Measurements from ENCODE around the gene FAM78B.

FAM78B gene

DNA sequence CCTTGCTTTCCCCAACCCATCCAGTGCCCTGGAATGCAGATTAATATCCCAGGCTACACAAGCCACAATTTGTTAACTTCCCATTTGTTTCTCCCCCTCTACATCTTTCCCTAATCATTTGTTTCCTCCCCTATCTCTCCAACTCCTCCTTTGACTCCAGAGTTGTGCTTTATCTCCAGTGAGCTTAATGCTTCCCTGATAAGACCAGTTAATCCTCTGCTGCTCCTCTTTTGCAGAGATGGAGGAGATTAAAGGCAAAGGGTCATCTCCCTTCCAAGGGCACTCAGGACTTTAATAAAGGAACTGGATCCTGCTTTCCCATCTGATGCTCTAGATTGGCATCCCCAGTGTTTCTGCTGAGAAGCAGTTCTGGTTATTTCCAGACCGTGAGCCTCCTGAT, 7.1 kb downstream of the FAM78B start:
- DNase-seq = no peak

DNA sequence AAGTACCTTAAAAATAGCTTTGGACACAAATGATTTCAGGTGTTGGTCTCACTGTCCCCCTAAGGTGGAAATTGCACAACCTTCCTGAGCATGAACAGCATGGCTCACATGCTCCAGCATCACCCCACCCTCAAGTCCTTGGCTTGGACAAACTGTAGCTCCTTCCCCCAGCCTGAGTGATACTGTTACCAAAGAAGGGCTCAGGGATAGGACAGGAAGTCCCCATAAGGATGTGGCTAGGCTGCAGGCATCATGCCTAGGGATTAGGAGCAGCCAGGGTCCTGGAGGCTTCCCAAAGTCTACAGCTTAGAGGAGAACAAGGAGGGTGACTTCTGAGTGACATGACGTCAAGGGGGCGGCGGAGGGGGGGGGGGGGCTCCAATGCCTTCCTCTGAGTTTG, 10.1 kb downstream of the FAM78B start:
- DNase-seq = no peak

- no peak for DNase-seq
Observed at GRCh38 chr1:166155108-166155507, 11.7 kb downstream of the FAM78B start.

- peak; percentile 83 for DNase-seq
Observed at GRCh38 chr1:166153525-166154314, 13.1 kb downstream of the FAM78B start.

DNA sequence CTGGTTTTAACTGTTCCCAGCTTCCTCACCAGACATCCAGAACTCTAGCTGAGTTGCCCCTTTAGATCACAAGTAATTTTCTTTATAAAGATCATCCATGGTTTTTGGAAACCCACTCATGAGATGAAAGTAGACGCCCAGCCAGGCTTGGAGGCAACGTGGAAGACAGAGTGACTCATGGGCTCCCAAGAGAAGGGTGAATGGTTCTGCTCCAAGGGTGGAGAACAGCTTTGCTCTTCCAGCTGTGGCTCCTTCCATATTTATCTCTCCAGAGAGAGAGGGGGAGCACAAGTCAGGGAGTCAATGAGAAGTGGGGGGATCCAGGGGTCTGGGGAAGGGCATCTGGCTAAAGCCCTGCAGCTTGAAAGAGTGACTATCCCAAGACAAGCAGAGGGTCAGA, 13.8 kb downstream of the FAM78B start:
- DNase-seq = no peak

DNA sequence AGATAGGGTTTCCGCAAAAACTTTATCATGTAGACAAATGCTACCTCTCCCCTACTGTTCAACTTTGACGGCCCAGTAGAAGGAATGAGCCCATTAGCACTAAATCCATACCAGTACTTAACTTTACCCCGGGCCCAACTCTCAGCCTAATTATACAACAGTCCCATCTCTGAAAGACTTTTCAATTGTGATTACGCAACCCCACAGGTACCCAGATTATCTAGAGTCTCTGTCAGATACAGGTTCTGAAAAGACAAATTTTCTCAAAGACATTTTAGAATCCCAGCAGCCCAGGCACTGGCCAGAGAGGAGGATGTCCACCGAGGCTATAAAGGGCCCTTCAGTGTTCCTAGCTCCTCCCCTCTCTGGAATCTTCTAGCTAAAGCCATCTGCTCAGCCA, 15.0 kb downstream of the FAM78B start:
- DNase-seq = no peak

- no peak for DNase-seq
Observed at GRCh38 chr1:166145499-166145898, 21.3 kb downstream of the FAM78B start.

DNA sequence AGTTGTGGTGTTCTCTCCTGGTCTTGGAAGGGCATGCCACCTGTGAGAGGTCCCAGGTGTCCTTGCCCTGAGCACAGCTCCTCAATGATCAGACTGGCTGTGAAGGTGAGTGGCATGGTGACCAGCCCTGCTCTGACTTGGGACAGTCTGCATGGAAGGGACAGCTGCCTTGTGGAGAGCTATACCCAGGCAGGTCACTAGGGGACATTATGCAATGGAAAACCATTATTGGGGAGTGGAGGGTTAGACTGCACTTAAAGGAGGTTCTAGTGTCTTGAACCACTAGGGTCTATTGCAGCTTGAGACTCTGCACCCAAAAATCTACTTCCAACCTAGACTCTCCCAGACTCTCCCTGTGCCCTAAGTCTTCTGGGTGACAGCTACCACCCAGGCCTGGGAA, 24.8 kb downstream of the FAM78B start:
- DNase-seq = no peak

DNA sequence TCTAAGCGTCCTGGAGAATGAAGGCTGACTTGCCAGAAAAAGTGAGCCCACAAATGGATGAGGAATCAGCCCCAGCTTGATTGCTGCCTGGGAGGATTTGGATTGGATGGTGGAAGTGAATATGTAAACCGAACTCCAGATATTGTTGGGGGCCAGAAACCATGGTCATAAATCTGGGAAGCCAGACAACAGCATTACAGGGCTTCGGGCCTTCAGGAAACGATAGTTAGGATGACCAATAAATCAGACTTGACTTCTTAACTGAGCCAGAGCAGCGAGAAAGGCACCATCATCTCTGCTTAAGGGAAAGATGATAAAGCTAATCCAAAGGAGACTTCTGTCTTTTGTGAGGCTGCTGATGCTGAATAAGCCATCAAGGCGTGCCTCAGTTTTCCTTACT, 26.6 kb downstream of the FAM78B start:
- DNase-seq = no peak

DNA sequence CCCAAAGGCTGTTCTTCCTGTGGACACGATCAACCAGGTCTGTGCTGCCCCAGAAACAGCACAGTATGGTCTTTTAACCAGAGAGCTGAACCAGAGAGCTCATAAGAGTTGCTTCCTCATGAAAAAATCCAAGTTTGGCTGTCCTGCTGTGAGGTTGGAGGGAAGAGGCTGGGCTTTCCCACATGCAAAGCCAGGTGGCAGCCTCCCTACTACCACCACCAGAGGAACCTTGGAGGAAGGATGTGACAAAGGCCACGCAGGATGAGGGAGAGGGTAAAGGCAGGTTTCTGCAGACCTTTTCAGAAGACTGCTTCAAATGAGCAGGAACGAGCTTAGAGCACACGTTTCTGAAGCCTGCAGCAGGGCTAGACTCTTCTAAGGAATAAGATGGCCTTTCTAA, 27.1 kb downstream of the FAM78B start:
- no peak for DNase-seq

GRCh38 chr1:166136699-166137401, 30.0 kb downstream of the FAM78B start:
- DNase-seq = no peak

DNA sequence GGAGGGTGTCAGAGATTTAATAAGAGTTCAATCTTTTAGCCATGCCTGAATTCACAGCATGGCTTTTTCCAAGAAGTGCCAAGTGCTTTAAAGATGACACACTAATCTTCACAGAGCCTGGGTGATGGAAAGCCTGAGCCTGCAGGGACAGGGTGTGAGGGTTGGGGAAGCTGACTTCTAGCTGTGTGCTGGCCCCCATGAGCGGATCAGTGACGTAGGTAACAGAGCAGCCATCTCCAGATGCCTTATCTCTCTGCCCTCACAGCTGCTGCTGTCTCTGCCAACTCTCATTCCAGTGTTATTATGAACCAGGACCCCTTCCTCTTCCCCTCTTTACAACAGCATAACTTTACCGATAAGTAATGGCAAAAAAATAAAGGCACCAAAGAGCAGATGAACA, 30.6 kb downstream of the FAM78B start:
- no peak for DNase-seq

- DNase-seq = no peak
Observed at GRCh38 chr1:166133857-166134256, 32.9 kb downstream of the FAM78B start.

GRCh38 chr1:166133276-166133841, 33.4 kb downstream of the FAM78B start:
- DNase-seq = no peak

DNA sequence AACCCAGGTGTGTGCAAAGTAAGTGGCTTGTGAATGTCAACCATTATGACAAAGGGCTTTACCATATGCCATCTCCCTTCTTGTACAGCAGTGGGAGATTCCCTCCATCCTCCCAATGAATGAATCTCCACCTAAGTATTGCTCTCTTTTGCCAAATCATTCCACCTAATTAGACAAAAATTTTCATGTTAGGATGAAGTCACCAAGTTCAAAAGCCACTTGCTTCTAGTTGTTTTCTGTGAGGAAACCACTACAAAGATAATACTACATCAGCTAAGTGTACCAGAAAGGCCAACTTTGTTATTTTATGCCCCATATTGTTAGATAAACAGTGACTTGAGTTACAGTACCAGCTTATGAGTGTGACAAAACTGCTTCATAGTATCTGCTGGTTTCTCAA, 34.3 kb downstream of the FAM78B start:
- no peak for DNase-seq

GRCh38 chr1:166129006-166129405, 37.8 kb downstream of the FAM78B start:
- no peak for DNase-seq

DNA sequence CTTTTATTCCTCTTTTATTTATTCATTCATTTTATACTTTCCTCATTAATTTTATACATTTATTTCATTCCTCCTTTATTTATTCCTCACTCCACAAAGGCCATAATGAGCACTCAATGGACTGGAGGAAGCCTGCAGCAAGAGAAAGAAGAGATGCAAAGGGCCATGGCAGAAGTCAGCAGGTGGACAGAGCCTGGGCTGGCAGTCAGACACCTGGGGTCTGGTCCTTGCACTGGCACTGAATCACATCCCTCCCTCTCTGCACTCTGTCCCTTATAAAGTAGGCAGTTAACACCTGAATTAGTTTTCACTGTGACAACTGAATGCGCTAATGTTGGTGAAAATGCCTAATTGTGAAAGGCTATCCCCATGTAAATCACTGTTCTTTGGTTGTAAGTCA, 38.6 kb downstream of the FAM78B start:
- DNase-seq = no peak

DNA sequence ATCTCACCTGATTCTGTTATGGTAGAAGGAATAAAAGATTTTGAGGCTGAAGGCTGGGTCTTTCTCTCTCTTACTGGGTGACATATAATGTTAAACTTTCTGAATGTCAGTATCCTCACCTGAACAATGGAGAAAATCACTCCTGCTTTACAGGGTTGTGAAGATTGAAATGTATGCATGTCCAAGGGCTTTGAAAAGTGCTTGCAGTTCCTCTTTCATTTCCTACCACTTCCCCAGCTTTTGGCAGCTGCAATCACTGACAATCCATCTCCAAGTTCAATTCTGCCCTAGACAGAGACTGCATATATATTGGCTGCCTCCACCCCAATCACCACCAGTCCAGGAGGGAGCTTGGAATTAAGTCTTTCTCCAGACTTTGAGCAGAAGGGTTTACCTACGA, 39.8 kb downstream of the FAM78B start:
- DNase-seq = no peak

DNA sequence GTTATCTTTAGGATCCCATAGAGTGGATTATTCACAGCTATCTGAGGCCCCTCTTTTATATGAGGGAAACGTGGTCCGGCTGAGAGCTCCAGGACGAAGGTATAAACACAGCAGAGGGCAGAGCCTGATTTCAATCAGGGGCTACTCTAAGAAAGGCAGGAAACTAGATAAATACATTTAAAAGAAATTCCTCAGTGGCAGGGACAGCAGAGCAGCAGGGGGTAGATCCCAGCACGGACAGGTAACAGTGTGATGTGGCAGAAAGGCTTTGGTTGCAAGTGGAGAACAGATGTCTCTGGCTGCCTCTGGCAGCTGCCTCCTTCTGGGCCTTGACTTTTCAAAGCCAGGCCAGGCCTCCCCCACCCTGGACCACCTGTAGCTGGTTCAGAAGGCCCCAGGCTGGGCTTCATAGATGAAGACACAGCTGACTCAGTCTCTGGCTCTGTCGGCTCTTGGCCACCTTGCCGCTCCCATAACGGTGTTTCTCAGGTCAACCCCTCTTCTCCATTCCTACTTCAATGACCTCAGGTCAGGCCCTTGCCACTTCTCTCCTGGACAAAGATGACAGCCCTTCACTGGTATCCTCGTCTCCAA, 43.8 kb downstream of the FAM78B start:
- DNase-seq = no peak

GRCh38 chr1:166121010-166121409, 45.8 kb downstream of the FAM78B start:
- DNase-seq = no peak

DNA sequence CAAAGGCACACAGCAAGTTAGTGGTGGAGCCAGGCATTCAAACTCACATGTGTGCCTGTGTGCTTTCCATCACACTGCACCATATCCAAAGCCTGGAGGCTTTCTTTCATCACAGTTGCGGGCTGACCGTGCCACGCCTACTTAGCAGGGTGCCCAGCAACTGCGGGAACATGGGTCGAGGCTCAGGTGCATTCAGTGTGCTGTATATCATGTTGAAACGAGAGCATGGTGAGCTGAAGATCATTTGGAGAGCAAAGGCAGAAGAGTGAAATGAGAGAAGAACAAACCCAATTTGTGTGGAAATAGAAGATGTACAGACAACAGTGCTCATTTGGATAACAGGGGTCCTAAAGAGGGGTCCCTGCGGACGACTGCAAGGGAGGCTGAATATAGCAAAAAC, 46.5 kb downstream of the FAM78B start:
- DNase-seq = no peak

- DNase-seq = no peak
Observed at GRCh38 chr1:166119471-166119965, 47.3 kb downstream of the FAM78B start.

DNA sequence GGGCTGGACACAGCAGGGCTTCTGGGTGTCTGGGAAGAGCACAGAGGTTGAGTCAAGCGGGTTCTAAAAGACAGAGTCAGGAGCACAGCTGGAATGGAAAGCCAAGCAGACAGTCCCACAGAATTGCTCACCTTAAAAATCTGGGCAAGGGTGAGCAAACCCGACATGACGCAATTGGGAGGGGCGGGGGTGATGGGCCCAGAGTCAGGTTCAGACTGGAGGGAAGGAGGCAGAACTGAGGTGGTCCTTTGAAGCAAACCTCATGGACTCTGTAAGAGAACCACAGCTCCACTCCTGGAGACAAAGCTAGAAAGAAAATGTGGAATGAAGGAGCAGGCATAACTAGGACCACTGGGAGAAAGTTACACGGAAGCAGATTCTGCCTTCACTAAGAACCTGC, 49.0 kb downstream of the FAM78B start:
- no peak for DNase-seq

- no peak for DNase-seq
Observed at GRCh38 chr1:166116026-166116425, 50.8 kb downstream of the FAM78B start.

Measured in DMS 273 treated with DMSO at 0.1 percent for 48 hours (cell line).